Tongue (tissue), 2 donors: ENCODE measurements around the gene IFI16. TPM values are rescaled to one million over a fixed set of nuclear protein-coding genes. Genes with fewer than 3 reads are reported as not detected.
A peak's percentile ranks its signal among the peaks of the same experiment; 100 is the strongest.
"Not testable (repeated sequence)": the region's sequence is repeated elsewhere in the genome, so short reads cannot be mapped to it uniquely, and the experiment has no call there.

Experiments used
- DNase-seq: peaks from one replicate; pipeline ENCODE4 v3.0.0-alpha.2; 2015
- total RNA-seq: library from RNA; depleted of rRNA; stranded (reverse); fragments of >200 nt; gene quantifications from one replicate; pipeline ENCODE4 v1.2.3, GENCODE V29; 2014

Gene IFI16
- total RNA-seq = 45.0 TPM

DNA sequence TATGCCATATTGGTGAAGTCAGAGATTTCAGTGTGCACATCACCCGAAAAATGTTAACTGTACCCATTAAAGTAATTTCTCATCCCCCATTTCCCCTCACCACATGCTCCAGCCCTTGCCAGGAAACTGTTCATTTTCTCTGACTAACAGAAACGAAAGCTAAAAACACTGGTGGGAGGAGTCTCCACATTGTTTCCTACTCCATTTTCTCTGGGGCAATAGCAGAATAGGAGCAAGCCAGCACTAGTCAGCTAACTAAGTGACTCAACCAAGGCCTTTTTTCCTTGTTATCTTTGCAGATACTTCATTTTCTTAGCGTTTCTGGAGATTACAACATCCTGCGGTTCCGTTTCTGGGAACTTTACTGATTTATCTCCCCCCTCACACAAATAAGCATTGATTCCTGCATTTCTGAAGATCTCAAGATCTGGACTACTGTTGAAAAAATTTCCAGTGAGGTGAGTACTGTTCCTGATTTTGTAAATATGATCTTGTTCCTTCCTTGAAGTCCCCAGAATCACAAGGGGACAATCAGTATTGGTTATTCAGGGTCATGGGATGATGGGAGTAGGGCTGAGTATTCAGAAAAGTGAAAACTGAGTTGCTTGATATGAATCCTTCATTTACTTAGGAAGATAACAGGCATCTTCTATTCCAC is at the start of gene IFI16:
Gene IFI16 (plus strand): TSS at position 204 of the 658 bp plus-strand sequence. CDS start 4,774 bp downstream, outside the sequence.
- DNase-seq = peak; percentile 69

GRCh38 chr1:158961178-158961577 is 48.5 kb upstream of the IFI16 start:
- no peak for DNase-seq

DNA sequence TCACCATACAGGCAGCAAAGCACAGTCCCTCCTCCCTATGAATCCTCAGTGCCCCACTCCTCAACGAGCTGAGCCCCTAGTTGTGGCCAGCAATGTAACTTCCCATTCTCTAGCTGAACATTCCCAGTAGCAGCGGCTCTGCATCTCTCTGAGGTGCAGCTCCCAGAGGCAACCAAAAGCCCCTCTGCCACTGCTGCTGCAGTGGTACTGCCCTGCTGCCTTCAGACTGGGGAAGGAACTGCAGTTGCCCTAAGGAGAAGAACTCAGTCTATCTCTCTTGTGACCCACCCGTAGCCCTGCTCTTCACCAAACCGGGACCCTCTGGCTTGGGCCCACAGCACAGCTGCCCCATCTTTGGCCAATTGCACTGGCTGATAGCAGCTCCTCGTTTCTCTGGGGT is 46.7 kb upstream of the IFI16 start:
- no peak for DNase-seq

- DNase-seq = no peak
Observed at GRCh38 chr1:158969166-158969565, 40.5 kb upstream of the IFI16 start.

DNA sequence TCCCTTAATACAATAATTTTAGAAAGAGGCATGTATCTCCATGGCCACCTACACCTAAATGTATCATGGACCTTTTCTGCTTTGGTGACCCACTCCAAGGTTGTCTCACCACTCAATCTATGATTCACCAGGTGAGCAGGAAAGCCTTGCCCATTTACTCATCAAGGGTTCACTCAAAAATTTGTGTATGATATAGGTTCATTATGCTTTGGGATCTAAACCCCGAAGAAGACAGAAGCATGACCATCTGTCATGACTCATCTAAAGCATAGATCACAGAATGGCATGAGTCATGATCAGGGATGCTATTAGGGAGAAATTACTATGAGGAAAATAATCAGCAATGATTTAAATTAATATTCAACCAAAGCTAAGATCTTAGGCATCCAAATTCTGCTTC is 39.9 kb upstream of the IFI16 start:
- DNase-seq = no peak

GRCh38 chr1:158972841-158973240 is 36.9 kb upstream of the IFI16 start:
- DNase-seq = no peak

- DNase-seq = no peak
Observed at GRCh38 chr1:158976219-158976618, 33.5 kb upstream of the IFI16 start.

DNA sequence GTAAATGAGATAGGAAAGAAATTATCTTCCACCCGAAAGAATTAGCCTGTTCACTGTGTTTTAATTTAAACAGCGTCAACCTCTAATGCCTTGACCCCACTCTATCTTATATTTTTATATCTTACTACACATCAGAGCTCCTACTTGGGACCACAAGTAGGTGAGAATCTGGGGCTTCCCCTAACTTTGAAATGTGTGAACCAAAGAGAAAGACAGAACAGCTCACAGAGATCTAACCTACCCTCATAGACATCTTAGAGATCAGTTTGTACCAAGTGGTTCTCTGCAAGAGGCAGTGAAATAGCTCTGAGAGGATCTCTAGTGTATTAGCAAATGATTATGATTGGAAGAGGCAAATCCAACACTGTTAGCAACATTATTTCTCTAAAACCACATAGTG is 31.0 kb upstream of the IFI16 start:
- DNase-seq = no peak

GRCh38 chr1:158979229-158979628 is 30.5 kb upstream of the IFI16 start:
- no peak for DNase-seq

- no peak for DNase-seq
Observed at GRCh38 chr1:158983235-158983634, 26.5 kb upstream of the IFI16 start.

GRCh38 chr1:158984386-158984785 is 25.3 kb upstream of the IFI16 start:
- DNase-seq = no peak

- peak; percentile 2 for DNase-seq
Observed at GRCh38 chr1:158989424-158989823, 20.3 kb upstream of the IFI16 start.

- DNase-seq = no peak
Observed at GRCh38 chr1:158992787-158993312, 16.9 kb upstream of the IFI16 start.

- no peak for DNase-seq
Observed at GRCh38 chr1:158996998-158997397, 12.7 kb upstream of the IFI16 start.

GRCh38 chr1:158998037-158998780 is 11.5 kb upstream of the IFI16 start:
- DNase-seq = no peak

DNA sequence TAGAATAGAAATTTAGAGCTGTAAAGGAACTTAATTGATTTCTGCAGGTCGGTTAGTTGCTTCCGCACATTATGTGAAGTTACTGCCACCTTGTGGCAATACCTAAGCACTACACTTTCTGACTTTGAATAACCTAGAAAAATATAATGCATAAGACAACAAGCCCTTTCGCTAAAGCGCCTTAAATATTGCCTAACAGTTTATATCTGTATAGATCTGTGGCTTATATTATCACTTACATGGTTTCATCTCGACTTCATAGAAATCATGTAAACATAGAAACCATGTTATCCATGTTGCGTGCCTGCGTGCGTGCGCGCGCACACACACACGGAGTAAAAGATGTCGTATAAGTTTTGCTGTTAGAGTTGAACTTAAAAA is 10.9 kb upstream of the IFI16 start:
- DNase-seq = peak; percentile 85

DNA sequence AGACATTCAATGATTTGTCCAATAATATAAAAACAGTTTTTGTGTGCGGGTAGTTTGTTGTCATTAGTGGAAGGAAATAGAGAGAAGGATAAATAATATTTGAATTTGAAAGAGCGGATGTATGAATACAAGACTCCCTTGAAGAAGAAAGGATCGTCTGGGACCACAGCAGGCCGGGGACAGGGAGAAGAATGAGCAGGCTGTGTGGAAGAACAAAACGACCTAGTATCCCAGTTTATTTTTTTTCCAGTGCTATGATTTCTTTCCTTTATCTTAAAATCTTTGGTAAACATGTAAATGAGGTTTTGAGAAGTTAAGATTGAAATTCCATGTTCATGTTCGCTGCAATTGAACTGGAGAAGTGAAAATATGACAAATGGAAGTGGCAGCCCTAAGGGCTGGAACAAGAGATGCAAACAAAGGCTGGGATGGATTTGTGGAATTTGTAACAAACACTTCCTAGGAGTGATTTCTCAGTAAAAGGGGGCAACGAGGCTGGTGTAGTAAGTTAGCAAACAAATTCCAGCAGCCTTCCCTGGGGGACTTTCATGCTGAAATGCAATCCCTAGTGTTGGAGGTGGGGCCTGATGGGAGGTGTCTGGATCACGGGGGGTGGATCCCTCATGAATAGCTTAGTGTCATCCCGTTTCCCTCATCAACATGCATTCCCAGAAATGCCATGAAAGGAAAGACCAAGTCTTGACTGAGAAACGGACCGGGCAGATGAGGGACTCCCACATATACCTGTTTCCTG is 10.2 kb upstream of the IFI16 start:
- peak; percentile 87 for DNase-seq

- DNase-seq = no peak
Observed at GRCh38 chr1:159000070-159000409, 9.7 kb upstream of the IFI16 start.

- DNase-seq = peak; percentile 84
Observed at GRCh38 chr1:159000625-159001024, 9.1 kb upstream of the IFI16 start.

DNA sequence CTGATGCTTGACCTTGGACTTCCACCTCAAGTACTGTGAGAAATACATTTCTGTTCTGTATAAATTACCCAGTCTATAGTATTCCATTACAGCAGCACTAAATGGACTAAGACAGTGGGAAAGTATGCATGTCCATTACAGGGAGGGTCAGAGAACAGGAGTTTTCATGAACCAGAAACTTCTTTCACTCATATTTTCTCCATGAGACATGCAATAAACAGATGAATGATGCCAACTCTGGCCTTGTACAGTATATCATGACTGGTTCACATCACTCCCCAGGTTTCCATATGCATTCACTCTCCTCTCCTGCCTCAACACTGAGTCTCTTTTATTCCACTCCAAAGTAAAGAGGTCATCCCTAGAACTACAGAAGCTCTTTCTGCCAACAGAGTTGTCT is 4.5 kb upstream of the IFI16 start:
- no peak for DNase-seq

DNA sequence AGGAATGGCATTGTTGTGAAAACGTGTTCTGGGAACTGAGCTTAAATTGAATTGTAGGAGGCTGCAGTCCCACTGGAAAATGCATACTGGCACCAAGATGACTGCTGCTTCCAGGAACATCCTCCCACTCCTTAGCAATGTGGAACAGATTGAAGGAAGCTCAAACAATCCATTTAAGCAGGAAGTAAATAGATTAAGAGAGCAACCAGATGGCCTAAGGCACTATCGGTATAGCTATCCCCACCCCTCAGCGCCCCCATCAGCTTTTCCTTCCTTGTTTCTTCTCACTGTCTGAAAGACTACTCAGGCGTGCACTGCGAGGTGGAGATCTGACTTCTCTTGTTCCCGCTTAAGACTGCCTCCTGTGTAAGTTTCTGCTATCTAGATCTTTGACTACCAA is 4.0 kb upstream of the IFI16 start:
- DNase-seq = peak; percentile 31

DNA sequence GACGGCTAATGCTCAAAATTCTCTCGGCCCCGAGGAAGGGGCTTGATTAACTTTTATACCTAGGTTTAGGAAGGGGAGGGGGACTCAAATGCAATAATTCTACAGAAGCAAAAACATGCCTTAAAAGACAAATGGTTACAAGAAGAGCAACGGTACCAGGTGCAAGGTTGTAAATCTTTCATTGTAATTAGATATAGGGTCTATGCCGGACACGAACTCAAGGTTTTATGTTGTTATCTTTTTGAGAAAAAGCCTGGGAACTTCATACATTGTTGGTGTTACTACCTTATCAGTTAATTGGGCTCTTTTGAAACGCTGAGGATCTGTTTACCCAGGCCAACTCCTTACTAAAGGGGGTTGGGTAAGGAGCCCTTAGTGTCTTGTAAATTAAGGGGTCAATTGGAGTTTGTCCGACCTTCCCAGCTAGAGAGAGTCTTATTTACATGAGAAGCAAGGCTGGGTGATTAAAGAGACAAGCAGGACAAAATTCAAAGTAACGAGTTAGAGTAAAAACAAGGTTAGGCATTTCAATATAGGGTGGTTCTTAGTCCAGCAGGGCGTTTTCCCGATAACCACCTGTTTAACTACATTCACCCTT is 3.4 kb upstream of the IFI16 start:
- not testable (repeated sequence) for DNase-seq

GRCh38 chr1:159007726-159008125 is 2.0 kb upstream of the IFI16 start:
- DNase-seq = no peak
